Natural killer cell (primary cell): Measurements from ENCODE around the gene TNPO2. TPM values are rescaled to one million over a fixed set of nuclear protein-coding genes. Genes with fewer than 3 reads are reported as not detected.
"Not testable (repeated sequence)": the region's sequence is repeated elsewhere in the genome, so short reads cannot be mapped to it uniquely, and the experiment has no call there.

Experiments used
- ATAC-seq, 3 donors: fragments of 150-1000 bp in 2 of 3; fragments of 200-7000 bp in 1 of 3; cut with Tn5 transposase; 1 replicate in 1 of 3; 2 replicates in 2 of 3; pipeline ENCODE4 v1.10.0; 2021; ENCODE audit warnings: mild to moderate bottlenecking in 2 of 3, moderate library complexity in 2 of 3
- DNase-seq, 2 donors: peaks; one replicate each; pipeline versions ENCODE4 v3.0.0 to v3.0.0-alpha.2; 2013 to 2021; ENCODE audit warnings: mixed read lengths in 1 of 2
- H3K27ac ChIP-seq: one replicate; pipeline ENCODE4 v1.5.1; 2013; ENCODE audit warnings: mild to moderate bottlenecking, low read length
- H3K27me3 ChIP-seq: one replicate; pipeline ENCODE4 v1.6.1; 2013; ENCODE audit warnings: low read length; ENCODE audit not compliant: control insufficient read depth, insufficient read depth
- H3K36me3 ChIP-seq: one replicate; pipeline ENCODE4 v1.6.1; 2013; ENCODE audit warnings: low read length; ENCODE audit not compliant: control insufficient read depth, insufficient read depth
- H3K4me1 ChIP-seq: one replicate; pipeline ENCODE4 v1.6.1; 2013; ENCODE audit warnings: low read length; ENCODE audit not compliant: control insufficient read depth, insufficient read depth
- H3K4me3 ChIP-seq: one replicate; pipeline ENCODE4 v1.5.1; 2013; ENCODE audit warnings: low read length
- H3K9me3 ChIP-seq: one replicate; pipeline ENCODE4 v1.6.1; 2013; ENCODE audit warnings: low read length; ENCODE audit not compliant: control insufficient read depth, insufficient read depth
- H3K27ac Mint-ChIP-seq, 2 donors: one replicate each; pipeline ENCODE4 v1.8.0; 2022; ENCODE audit warnings: mild to moderate bottlenecking in 2 of 2, mixed read lengths in 2 of 2, moderate library complexity in 1 of 2
- H3K27me3 Mint-ChIP-seq, 2 donors: one replicate each; pipeline ENCODE4 v1.8.0; 2022; ENCODE audit warnings: low read depth in 2 of 2, mixed read lengths in 2 of 2
- H3K36me3 Mint-ChIP-seq: one replicate; pipeline ENCODE4 v1.8.0; 2022; ENCODE audit warnings: mixed read lengths
- H3K4me1 Mint-ChIP-seq, 2 donors: one replicate each; pipeline ENCODE4 v1.8.0; 2022; ENCODE audit warnings: mixed read lengths in 2 of 2
- H3K4me3 Mint-ChIP-seq: one replicate; pipeline ENCODE4 v1.8.0; 2022; ENCODE audit warnings: mild to moderate bottlenecking, moderate library complexity, mixed read lengths
- H3K9me3 Mint-ChIP-seq, 2 donors: one replicate each; pipeline ENCODE4 v1.8.0; 2022; ENCODE audit warnings: mixed read lengths in 2 of 2
- CTCF ChIP-seq: fragments of 200-600 bp; IDR thresholded peaks from one replicate; pipeline ENCODE4 v1.8.0; 2022; ENCODE audit warnings: antibody characterized with exemption
- WGBS: methylation state at CpG from one replicate; pipeline ENCODE4 v1.1.7; 2013; ENCODE audit warnings: missing lambda C conversion rate; ENCODE audit not compliant: insufficient coverage; 5-methylcytosine and 5-hydroxymethylcytosine counted together
- intact Hi-C: fragments of 100-400 bp; cut with micrococcal nuclease; formaldehyde crosslinking; loops from one replicate; pipeline ENCODE4 v1.14.2; 2022
- total RNA-seq, 4 donors: library from RNA; stranded (reverse); fragments of 120-200 nt in 1 of 4; gene quantifications; one replicate each; pipeline versions ENCODE4 v1.2.3 to v1.2.4, GENCODE V29; 2013 to 2022

TNPO2 gene
- total RNA-seq, 3 donors from 2014 or later (not counting 1 experiment from before 2014, with no cell fraction given) = 56.8 to 66.6 (median 58.2) TPM

GRCh38 chr19:12731337-12731736 is 7.6 kb upstream of the TNPO2 start:
- H3K27me3 Mint-ChIP-seq = no peaks in the 10 kb centered on the region
- H3K4me1 ChIP-seq = peaks cover 43% of the 10 kb centered on the region
- no peak overlapping the region for H3K4me3 ChIP-seq
- intact Hi-C loops = no loop called here
- 95% methylated on average over 24 of the region's 24 CpGs for whole genome bisulfite sequencing
- H3K36me3 Mint-ChIP-seq = no peaks in the 10 kb centered on the region
- H3K36me3 ChIP-seq = peaks cover 31% of the 10 kb centered on the region
- DNase-seq (no peak), ATAC-seq (no peak)
- no peak overlapping the region for H3K27ac ChIP-seq
- H3K27me3 ChIP-seq = no peaks in the 10 kb centered on the region
- H3K4me3 Mint-ChIP-seq = no peak overlapping the region
- no peak for TF ChIP-seq CTCF
- no peaks in the 10 kb centered on the region for H3K9me3 ChIP-seq
- H3K4me1 Mint-ChIP-seq = peaks cover 24 to 32% of the 10 kb centered on the region in 2 donors
- H3K9me3 Mint-ChIP-seq = no peaks in the 10 kb centered on the region
- no peak overlapping the region for H3K27ac Mint-ChIP-seq

GRCh38 chr19:12730064-12730463 is 6.3 kb upstream of the TNPO2 start:
- TF ChIP-seq CTCF = no peak
- Mint-ChIP-seq H3K36me3 (no peaks in the 10 kb centered on the region), H3K27ac (peak overlapping the region; percentile 29 to 52), H3K9me3 (no peaks in the 10 kb centered on the region), H3K27me3 (no peaks in the 10 kb centered on the region), H3K4me3 (no peak overlapping the region), H3K4me1 (peaks cover 24 to 32% of the 10 kb centered on the region in 2 donors)
- Histone ChIP-seq H3K4me3 (no peak overlapping the region), H3K36me3 (peaks cover 31% of the 10 kb centered on the region), H3K27ac (no peak overlapping the region), H3K27me3 (no peaks in the 10 kb centered on the region), H3K4me1 (peaks cover 39% of the 10 kb centered on the region), H3K9me3 (no peaks in the 10 kb centered on the region)
- WGBS = 81% methylated on average over 3 of the region's 3 CpGs
- intact Hi-C loops = no loop called here
- no peak for DNase-seq
- ATAC-seq = no peak

- peaks cover 28 to 35% of the 10 kb centered on the region in 2 donors for H3K4me1 Mint-ChIP-seq
- H3K27me3 Mint-ChIP-seq = no peaks in the 10 kb centered on the region
- intact Hi-C loops = no loop called here
- H3K27me3 ChIP-seq = no peaks in the 10 kb centered on the region
- H3K4me1 ChIP-seq = peaks cover 39% of the 10 kb centered on the region
- no peaks in the 10 kb centered on the region for H3K9me3 ChIP-seq
- peaks cover 31% of the 10 kb centered on the region for H3K36me3 ChIP-seq
- ATAC-seq (no peak), DNase-seq (no peak)
- no peak overlapping the region for H3K4me3 ChIP-seq
- no peak overlapping the region for H3K27ac Mint-ChIP-seq
- 98% methylated on average over 9 of the region's 9 CpGs for WGBS
- TF ChIP-seq CTCF = no peak
- H3K27ac ChIP-seq = no peak overlapping the region
- H3K4me3 Mint-ChIP-seq = no peak overlapping the region
- no peaks in the 10 kb centered on the region for H3K9me3 Mint-ChIP-seq
- H3K36me3 Mint-ChIP-seq = no peaks in the 10 kb centered on the region
Measured at GRCh38 chr19:12727745-12728433, 4.2 kb upstream of the TNPO2 start.

- Mint-ChIP-seq H3K36me3 (no peaks in the 10 kb centered on the region), H3K27ac (peak overlapping the region in 1 of 2 donors; percentile 60), H3K27me3 (no peaks in the 10 kb centered on the region), H3K9me3 (no peaks in the 10 kb centered on the region), H3K4me3 (no peak overlapping the region), H3K4me1 (peaks cover 23 to 33% of the 10 kb centered on the region in 2 donors)
- TF ChIP-seq CTCF = no peak
- ATAC-seq (no peak), DNase-seq (no peak)
- 94% methylated on average over 2 of the region's 2 CpGs for WGBS
- no peaks in the 10 kb centered on the region for H3K27me3 ChIP-seq
- no peak overlapping the region for H3K27ac ChIP-seq
- H3K36me3 ChIP-seq = peaks cover 28% of the 10 kb centered on the region
- H3K9me3 ChIP-seq = no peaks in the 10 kb centered on the region
- H3K4me3 ChIP-seq = no peak overlapping the region
- intact Hi-C loops = no loop called here
- H3K4me1 ChIP-seq = peaks cover 34% of the 10 kb centered on the region
Measured at GRCh38 chr19:12726988-12727316, 3.2 kb upstream of the TNPO2 start.

- H3K4me3 Mint-ChIP-seq, H3K27ac Mint-ChIP-seq, H3K9me3 ChIP-seq, H3K36me3 Mint-ChIP-seq, H3K4me3 ChIP-seq, H3K9me3 Mint-ChIP-seq, DNase-seq, ATAC-seq, H3K27me3 ChIP-seq, H3K27me3 Mint-ChIP-seq, H3K27ac ChIP-seq, intact Hi-C loops: not testable (repeated sequence)
- Histone ChIP-seq H3K4me1 (peaks cover 37% of the 10 kb centered on the region), H3K36me3 (peaks cover 22% of the 10 kb centered on the region)
- H3K4me1 Mint-ChIP-seq = peaks cover 30 to 44% of the 10 kb centered on the region in 2 donors
- WGBS = 94% methylated on average over 10 of the region's 10 CpGs
Measured at GRCh38 chr19:12725612-12726011, 1.9 kb upstream of the TNPO2 start.
